ENCODE data around the gene FCHO2. TPM values are rescaled to one million over a fixed set of nuclear protein-coding genes. Genes with fewer than 3 reads are reported as not detected.

The FCHO2 gene
- total RNA-seq, 6 experiments from 2014 or later = 11.7 to 22.8 (median 14.8) TPM

GRCh38 chr5:73126957-73127356, 171.1 kb downstream of the FCHO2 start:
- H3K27me3 ChIP-seq = no peaks in the 10 kb centered on the region
- no peak overlapping the region for H3K27ac ChIP-seq
- H3K4me1 ChIP-seq = peaks cover 0 to 9% (median 0%) of the 10 kb centered on the region in 4 donors

GRCh38 chr5:73129143-73129542, 173.3 kb downstream of the FCHO2 start:
- H3K4me1 ChIP-seq = peaks cover 0 to 12% (median 0%) of the 10 kb centered on the region in 4 donors
- H3K4me3 ChIP-seq = no peak overlapping the region
- DNase-seq (no peak), ATAC-seq (no peak)
- no peak overlapping the region for H3K27ac ChIP-seq
- intact Hi-C loops (cut with DNase I) = no loop called here
- H3K27me3 ChIP-seq = no peaks in the 10 kb centered on the region
- no peaks in the 10 kb centered on the region for H3K36me3 ChIP-seq
- no peak for TF ChIP-seq POLR2A (IDR thresholded peaks at IDR 0.05)
- TF ChIP-seq, protein P1, sequence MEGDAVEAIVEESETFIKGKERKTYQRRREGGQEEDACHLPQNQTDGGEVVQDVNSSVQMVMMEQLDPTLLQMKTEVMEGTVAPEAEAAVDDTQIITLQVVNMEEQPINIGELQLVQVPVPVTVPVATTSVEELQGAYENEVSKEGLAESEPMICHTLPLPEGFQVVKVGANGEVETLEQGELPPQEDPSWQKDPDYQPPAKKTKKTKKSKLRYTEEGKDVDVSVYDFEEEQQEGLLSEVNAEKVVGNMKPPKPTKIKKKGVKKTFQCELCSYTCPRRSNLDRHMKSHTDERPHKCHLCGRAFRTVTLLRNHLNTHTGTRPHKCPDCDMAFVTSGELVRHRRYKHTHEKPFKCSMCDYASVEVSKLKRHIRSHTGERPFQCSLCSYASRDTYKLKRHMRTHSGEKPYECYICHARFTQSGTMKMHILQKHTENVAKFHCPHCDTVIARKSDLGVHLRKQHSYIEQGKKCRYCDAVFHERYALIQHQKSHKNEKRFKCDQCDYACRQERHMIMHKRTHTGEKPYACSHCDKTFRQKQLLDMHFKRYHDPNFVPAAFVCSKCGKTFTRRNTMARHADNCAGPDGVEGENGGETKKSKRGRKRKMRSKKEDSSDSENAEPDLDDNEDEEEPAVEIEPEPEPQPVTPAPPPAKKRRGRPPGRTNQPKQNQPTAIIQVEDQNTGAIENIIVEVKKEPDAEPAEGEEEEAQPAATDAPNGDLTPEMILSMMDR (IDR thresholded peaks at IDR 0.05) = no peak
- WGBS (ENCODE audit: insufficient coverage, low coverage, low lambda C conversion rate, missing lambda C conversion rate) = 69% methylated on average over 3 of the region's 5 CpGs
- no peaks in the 10 kb centered on the region for H3K9me3 ChIP-seq

More at GRCh38 chr5:73126957-73127356, 171.1 kb downstream of the FCHO2 start:
- Histone ChIP-seq H3K9me3 (no peaks in the 10 kb centered on the region), H3K36me3 (no peaks in the 10 kb centered on the region), H3K4me3 (no peak overlapping the region)
- no peak for DNase-seq
- no peak for ATAC-seq
- 78% methylated on average over 1 of the region's 1 CpG for WGBS (ENCODE audit: insufficient coverage, low coverage, low lambda C conversion rate, missing lambda C conversion rate)
- intact Hi-C loops (cut with DNase I) = no loop called here
- TF ChIP-seq POLR2A (IDR thresholded peaks at IDR 0.05) = no peak
- TF ChIP-seq, protein P1 (IDR thresholded peaks at IDR 0.05) = no peak

DNA sequence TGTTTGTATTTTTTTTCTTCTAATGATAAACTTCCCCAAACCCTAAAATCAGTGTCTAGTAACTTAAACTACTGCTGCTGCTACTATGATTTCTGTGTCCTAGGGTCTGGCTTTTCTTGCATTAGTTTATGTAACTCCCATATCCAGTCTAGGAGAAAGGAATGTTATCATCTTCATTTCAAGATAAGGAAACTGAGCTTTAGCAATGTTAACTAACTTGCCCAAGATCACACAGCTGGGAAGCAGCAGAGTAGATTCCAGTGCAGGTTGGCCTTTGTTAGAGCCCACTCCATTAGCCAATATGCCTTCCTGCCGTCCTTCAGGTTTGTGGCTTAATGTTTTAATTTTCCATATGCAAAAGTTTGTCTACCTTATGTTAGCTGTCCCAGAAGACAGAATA, 175.0 kb downstream of the FCHO2 start:
- TF ChIP-seq, protein P1 (IDR thresholded peaks at IDR 0.05) = no peak
- TF ChIP-seq POLR2A (IDR thresholded peaks at IDR 0.05) = no peak
- DNase-seq (no peak), ATAC-seq (no peak)
- H3K36me3 ChIP-seq = no peaks in the 10 kb centered on the region
- intact Hi-C loops (cut with DNase I) = no loop called here
- H3K27ac ChIP-seq = no peak overlapping the region
- no peaks in the 10 kb centered on the region for H3K27me3 ChIP-seq
- 88% methylated on average over 1 of the region's 1 CpG for WGBS (ENCODE audit: insufficient coverage, low coverage, low lambda C conversion rate, missing lambda C conversion rate)
- peaks cover 0 to 12% (median 0%) of the 10 kb centered on the region in 4 donors for H3K4me1 ChIP-seq
- no peaks in the 10 kb centered on the region for H3K9me3 ChIP-seq
- no peak overlapping the region for H3K4me3 ChIP-seq

GRCh38 chr5:73131711-73132425, 176.0 kb downstream of the FCHO2 start:
- ATAC-seq (peak in 2 of 4 donors; percentile 20 to 38), DNase-seq (no peak)
- WGBS (ENCODE audit: insufficient coverage, low coverage, low lambda C conversion rate, missing lambda C conversion rate) = 61% methylated on average over 3 of the region's 3 CpGs
- intact Hi-C loops (cut with DNase I) = no loop called here
- Histone ChIP-seq H3K27ac (no peak overlapping the region), H3K4me1 (peaks cover 0 to 3% (median 0%) of the 10 kb centered on the region in 4 donors), H3K36me3 (no peaks in the 10 kb centered on the region), H3K27me3 (no peaks in the 10 kb centered on the region), H3K9me3 (no peaks in the 10 kb centered on the region), H3K4me3 (no peak overlapping the region)
- no peak for TF ChIP-seq POLR2A (IDR thresholded peaks at IDR 0.05)
- TF ChIP-seq, protein P1 (IDR thresholded peaks at IDR 0.05) = no peak
